GM03348 (cell line): ENCODE measurements around the gene EMP3.

Experiments used
- DNase-seq: peaks from one replicate; pipeline ENCODE4 v3.0.0; 2012; ENCODE audit warnings: low spot score

Gene EMP3

GRCh38 chr19:48379058-48379457 is 53.7 kb downstream of the EMP3 start:
- DNase-seq = no peak
